ENCODE data around the gene ZNF503.
"Not testable (repeated sequence)": the region's sequence is repeated elsewhere in the genome, so short reads cannot be mapped to it uniquely, and the experiment has no call there.

GRCh38 chr10:75359876-75360275 is 41.7 kb downstream of the ZNF503 start:
- TF ChIP-seq EZH2 (IDR thresholded peaks at IDR 0.05); POLR2AphosphoS5 (IDR thresholded peaks at IDR 0.05; ENCODE audit: borderline replicate concordance, low read depth, low read length): not testable (repeated sequence)
